GM12878 (cell line): ENCODE results near the gene TBATA. TPM values are rescaled to one million over a fixed set of nuclear protein-coding genes. Genes with fewer than 3 reads are reported as not detected.

Experiments
- ATAC-seq: fragments of 200-7000 bp; cut with Tn5 transposase; 3 replicates; pipeline ENCODE4 v1.9.1; 2020; ENCODE audit warnings: mild to moderate bottlenecking, moderate library complexity
- BruUV-seq: library from RNA; stranded (reverse); fragments of 400-500 nt; replicated peaks from 2 replicates; lab custom pipeline; 2021; lab: Mats Ljungman, UMichigan
- CTCF ChIA-PET: fragments of 300-600 bp; sonication (Branson Sonifier 250); formaldehyde crosslinking; extraction: SDS; loops from one replicate; lab custom pipeline; 2021; ENCODE audit warnings: inconsistent platforms; lab: Yijun Ruan, JAX
- POLR2A ChIA-PET: fragments of 350-600 bp; formaldehyde crosslinking; extraction: SDS; loops from one replicate; lab custom pipeline; 2021; ENCODE audit warnings: inconsistent platforms; lab: Charles Lee
- RAD21 ChIA-PET: fragments of 300-600 bp; sonication (Branson Sonifier 250); formaldehyde crosslinking; loops from one replicate; lab custom pipeline; 2023; ENCODE audit warnings: antibody characterized with exemption; ENCODE audit not compliant: unreplicated experiment; lab: Charles Lee
- SMC1A ChIA-PET: fragments of 300-600 bp; sonication (Branson Sonifier 250); formaldehyde crosslinking; loops from one replicate; lab custom pipeline; 2023; ENCODE audit not compliant: unreplicated experiment, uncharacterized antibody; lab: Charles Lee
- DNase-seq: peaks from one replicate; pipeline ENCODE4 v3.0.0-alpha.2; 2011; ENCODE audit warnings: low read depth, low spot score
- FAIRE-seq: peaks from 3 replicates; lab custom pipeline; 2011; peaks lifted over from hg19 to GRCh38; lab: Jason Lieb, UNC
- H2AFZ ChIP-seq: 2 replicates; pipeline ENCODE4 v1.6.0; 2011; ENCODE audit warnings: low read depth, low read length, control low read depth; ENCODE audit not compliant: control insufficient read depth
- H3K27ac ChIP-seq: 2 replicates; pipeline ENCODE4 v1.5.1; 2011; ENCODE audit warnings: control low read depth; ENCODE audit not compliant: control insufficient read depth, insufficient read depth
- H3K27me3 ChIP-seq, 2 experiments: replicated peaks in 1 of 2; 2 replicates each; pipeline versions ENCODE4 v1.6.0 to v1.6.1; 2011; ENCODE audit warnings: low read length in 1 of 2; ENCODE audit not compliant: control insufficient read depth in 2 of 2, insufficient read depth in 2 of 2
- H3K36me3 ChIP-seq, 2 experiments: 2 replicates each; pipeline ENCODE4 v1.5.1; 2011; ENCODE audit warnings: low read length in 1 of 2; ENCODE audit not compliant: control insufficient read depth in 2 of 2, insufficient read depth in 2 of 2
- H3K4me1 ChIP-seq: 2 replicates; pipeline ENCODE4 v1.6.1; 2011; ENCODE audit warnings: mild to moderate bottlenecking, low read length, moderate library complexity, mixed read lengths; ENCODE audit not compliant: control insufficient read depth, insufficient read depth
- H3K4me2 ChIP-seq: 2 replicates; pipeline ENCODE4 v1.6.0; 2011; ENCODE audit warnings: control low read depth; ENCODE audit not compliant: control insufficient read depth, insufficient read depth
- H3K4me3 ChIP-seq: fragments of 200-600 bp; sonication (generic); 2 replicates; pipeline ENCODE4 v1.5.1; 2016
- H3K79me2 ChIP-seq: 2 replicates; pipeline ENCODE4 v1.6.0; 2011; ENCODE audit warnings: low read length; ENCODE audit not compliant: control insufficient read depth, insufficient read depth
- H3K9ac ChIP-seq: 2 replicates; pipeline ENCODE4 v1.8.0; 2011; ENCODE audit warnings: low read length, control low read depth, mixed read lengths; ENCODE audit not compliant: control insufficient read depth, insufficient read depth
- H3K9me3 ChIP-seq: replicated peaks from 3 replicates; pipeline ENCODE4 v1.5.1; 2011; ENCODE audit warnings: mild to moderate bottlenecking, low read length; ENCODE audit not compliant: control insufficient read depth, insufficient read depth
- H4K20me1 ChIP-seq: 2 replicates; pipeline ENCODE4 v1.6.0; 2011; ENCODE audit not compliant: control insufficient read depth, insufficient read depth
- BRCA1 ChIP-seq: IDR thresholded peaks from 2 replicates; pipeline ENCODE4 v1.6.1; 2011; ENCODE audit warnings: low read depth, low read length, improper control_type of control experiment
- E4F1 ChIP-seq: fragments of 450-650 bp; IDR thresholded peaks from 2 replicates; pipeline ENCODE4 v1.6.1; 2018; ENCODE audit warnings: borderline replicate concordance, mild to moderate bottlenecking; ENCODE audit not compliant: partially characterized antibody
- FOXM1 ChIP-seq: IDR thresholded peaks from 2 replicates; pipeline ENCODE4 v1.6.1; 2012; ENCODE audit warnings: low read depth, mild to moderate bottlenecking, inconsistent platforms, low read length, moderate library complexity
- IRF4 ChIP-seq: IDR thresholded peaks from 2 replicates; pipeline ENCODE4 v1.6.1; 2011; ENCODE audit warnings: low read depth, low read length
- PAX8 ChIP-seq: fragments of 450-650 bp; IDR thresholded peaks from 2 replicates; pipeline ENCODE4 v1.6.1; 2017; ENCODE audit warnings: mild to moderate bottlenecking, moderate library complexity
- RELA ChIP-seq: fragments of 450-650 bp; IDR thresholded peaks from 2 replicates; pipeline ENCODE4 v1.8.0; 2014; ENCODE audit warnings: borderline replicate concordance; ENCODE audit not compliant: partially characterized antibody
- SUZ12 ChIP-seq: fragments of 200-600 bp; sonication (generic); IDR thresholded peaks from one replicate; pipeline ENCODE4 v1.6.1; 2018; ENCODE audit warnings: antibody characterized with exemption, mild to moderate bottlenecking; ENCODE audit not compliant: unreplicated experiment
- TCF7 ChIP-seq: IDR thresholded peaks from 2 replicates; pipeline ENCODE4 v1.6.1; 2014; ENCODE audit warnings: antibody characterized with exemption, borderline replicate concordance
- ZBTB40 ChIP-seq: fragments of 450-650 bp; IDR thresholded peaks from 2 replicates; pipeline ENCODE4 v1.6.1; 2016; ENCODE audit warnings: mild to moderate bottlenecking, moderate library complexity, borderline replicate concordance
- WGBS: methylation state at CpG from one replicate; pipeline ENCODE4 v1.1.6; 2016; ENCODE audit warnings: low lambda C conversion rate; ENCODE audit not compliant: insufficient replicate concordance, insufficient coverage; ENCODE audit errors: missing lambda C conversion rate; 5-methylcytosine and 5-hydroxymethylcytosine counted together
- in situ Hi-C: fragments of 300-500 bp; cut with MboI; formaldehyde crosslinking; loops from 9 replicates; pipeline ENCODE4 v1.14.3; 2018; ENCODE audit warnings: mixed read lengths
- intact Hi-C: fragments of 100-400 bp; cut with micrococcal nuclease; formaldehyde crosslinking; loops from one replicate; pipeline ENCODE4 v1.14.2; 2022; ENCODE audit not compliant: unreplicated experiment
- polyA plus RNA-seq, 11 experiments: library from polyadenylated mRNA; depleted of rRNA in 4 of 11; unstranded in 6 of 11; stranded (reverse) in 5 of 11; fragments of >200 nt; fragmentation: Nextera tagmentation in 4 of 11; fragmentation: Illumina TruSeq in 1 of 11; extraction: Ambion mirVana in 4 of 11; extraction: Trizol in 1 of 11; gene quantifications; 1 replicate in 1 of 11; 2 replicates in 10 of 11; pipeline versions ENCODE4 v1.2.1 to v1.2.3, GENCODE V29; 2011 to 2016; ENCODE audit warnings: inconsistent platforms in 2 of 11, missing spikeins in 2 of 11, low read depth in 1 of 11
- total RNA-seq, 4 experiments: library from RNA; depleted of rRNA in 3 of 4; stranded (reverse); fragments of >200 nt in 3 of 4; fragmentation: Illumina TruSeq in 1 of 4; extraction: Trizol in 1 of 4; gene quantifications; 2 replicates each; pipeline versions ENCODE4 v1.2.1 to v1.2.3, GENCODE V29; 2013 to 2021

The TBATA gene
- total and polyA plus RNA-seq, 10 of the 15 experiments (the other 5 are each of a cell fraction or from before 2014, with no cell fraction given), result not detected

GRCh38 chr10:70763567-70763966, 21.6 kb downstream of the TBATA start:
- Histone ChIP-seq H3K9me3 (peaks cover 2% of the 10 kb centered on the region; the same call in 1 of the 3 replicates), H3K9ac (no peak overlapping the region), H3K36me3 (no peaks in the 10 kb centered on the region), H3K27ac (no peak overlapping the region), H3K4me1 (no peaks in the 10 kb centered on the region), H3K4me3 (no peak overlapping the region), H4K20me1 (no peaks in the 10 kb centered on the region), H3K27me3 (no peaks in the 10 kb centered on the region; a peak in 2 of 4 replicates), H3K4me2 (no peak overlapping the region), H3K79me2 (no peaks in the 10 kb centered on the region), H2AFZ (no peak overlapping the region)
- POLR2A ChIA-PET, result no interaction called here
- intact Hi-C loops (no loop called here), in situ Hi-C loops (loop anchor here (5.0 kb wide), 2 partner anchors 216 to 301 kb away; no protein-coding TSS in a partner anchor)
- FAIRE-seq (no peak), DNase-seq (no peak), ATAC-seq (no peak)
- BruUV-seq, result no TSS peak
- no peak for TF ChIP-seq RELA
- 14% methylated on average over 3 of the region's 3 CpGs for WGBS
- SMC1A ChIA-PET, result no interaction called here
- CTCF ChIA-PET, result interaction anchor here (1.7 kb wide), 1 partner anchor 214 kb away, joined by 7 read pairs; no protein-coding TSS in a partner anchor
- RAD21 ChIA-PET, result no interaction called here

- Histone ChIP-seq H3K27me3 (no peaks in the 10 kb centered on the region; a peak in 2 of 4 replicates), H4K20me1 (no peaks in the 10 kb centered on the region), H3K4me2 (no peak overlapping the region), H3K27ac (no peak overlapping the region), H3K4me3 (no peak overlapping the region), H2AFZ (no peak overlapping the region), H3K4me1 (no peaks in the 10 kb centered on the region), H3K9me3 (peaks cover 2% of the 10 kb centered on the region; the same call in 1 of the 3 replicates), H3K36me3 (no peaks in the 10 kb centered on the region), H3K79me2 (no peaks in the 10 kb centered on the region), H3K9ac (no peak overlapping the region)
- ChIA-PET POLR2A (no interaction called here), CTCF (interaction anchor here (0.7 to 1.7 kb wide), 2 partner anchors 213 to 301 kb away, joined by 3 to 7 read pairs; no protein-coding TSS in a partner anchor), RAD21 (interaction anchor here (0.7 kb wide), 1 partner anchor 17 kb away, joined by 4 read pairs; no protein-coding TSS in a partner anchor), SMC1A (interaction anchor here (1.0 to 6.7 kb wide), 3 partner anchors 8 to 212 kb away, joined by 3 to 45 read pairs (median 4); no protein-coding TSS in a partner anchor)
- no TSS peak for BruUV-seq
- in situ Hi-C loops, result loop anchor here (5.0 kb wide), 2 partner anchors 215 to 300 kb away; no protein-coding TSS in a partner anchor
- no peak for ATAC-seq
- WGBS, result 26% methylated on average over 6 of the region's 7 CpGs
- intact Hi-C loops, result no loop called here
- DNase-seq, result no peak
- FAIRE-seq, result no peak
- TF ChIP-seq SUZ12 (no peak), TCF7 (no peak), ZBTB40 (no peak), E4F1 (no peak), PAX8 (no peak), FOXM1 (no peak), IRF4 (no peak), BRCA1 (no peak)
These were observed 22.6 kb downstream of the TBATA start for GRCh38 chr10:70762441-70763175.
